Hypothalamus (tissue), 51 donors: ENCODE data around the gene FBXO21.
A peak's percentile ranks its signal among the peaks of the same experiment; 100 is the strongest.
"Not testable (repeated sequence)": the region's sequence is repeated elsewhere in the genome, so short reads cannot be mapped to it uniquely, and the experiment has no call there.

Source experiments
- DNase-seq, 51 donors: peaks; one replicate each; lab custom pipeline; 2025; lab: John Stamatoyannopoulos, UW

Gene FBXO21

DNA sequence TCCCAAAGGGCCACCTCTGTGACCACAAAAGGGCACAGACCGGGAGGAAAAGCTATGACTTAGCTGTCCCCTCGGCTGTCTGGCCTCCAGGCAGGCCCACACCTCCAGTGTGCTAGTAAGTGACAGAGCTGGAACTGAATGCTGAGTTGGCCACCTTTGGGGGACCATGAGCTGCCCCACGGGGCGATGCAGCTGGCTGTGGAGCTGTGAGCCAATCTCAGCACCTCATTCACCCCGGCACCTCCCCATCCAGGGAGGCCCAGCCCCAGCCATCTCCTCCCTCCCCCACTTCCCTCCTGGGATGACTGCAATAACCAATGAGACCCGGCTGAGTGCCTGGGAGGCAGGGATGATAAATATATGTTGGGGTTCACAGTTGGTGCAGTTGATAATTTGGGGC, 78.9 kb downstream of the FBXO21 start:
- no peak for DNase-seq

GRCh38 chr12:117109943-117110635, 80.2 kb downstream of the FBXO21 start:
- DNase-seq: no peak

- no peak for DNase-seq
These were observed 84.4 kb downstream of the FBXO21 start for GRCh38 chr12:117105902-117106301.

DNA sequence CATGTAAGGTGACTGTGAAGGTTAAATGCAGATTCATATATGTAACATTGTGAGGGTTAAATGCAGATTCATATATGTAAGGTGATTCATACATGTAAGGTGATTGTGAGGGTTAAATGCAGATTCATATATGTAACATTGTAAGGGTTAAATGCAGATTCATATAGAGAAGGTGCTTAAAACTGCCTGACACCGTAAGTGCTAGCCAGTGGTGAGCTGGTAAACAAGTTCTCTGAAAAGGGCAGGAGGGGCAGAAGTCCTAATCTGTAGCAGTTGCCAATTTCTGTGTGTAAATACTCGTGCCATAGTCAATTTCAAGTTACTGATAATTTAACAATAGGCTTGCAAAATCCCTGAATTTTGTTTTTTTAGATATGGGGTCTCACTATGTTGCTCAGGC, 86.3 kb downstream of the FBXO21 start:
- not testable (repeated sequence) for DNase-seq

- no peak for DNase-seq
These were observed 87.5 kb downstream of the FBXO21 start for GRCh38 chr12:117102800-117103181.

DNA sequence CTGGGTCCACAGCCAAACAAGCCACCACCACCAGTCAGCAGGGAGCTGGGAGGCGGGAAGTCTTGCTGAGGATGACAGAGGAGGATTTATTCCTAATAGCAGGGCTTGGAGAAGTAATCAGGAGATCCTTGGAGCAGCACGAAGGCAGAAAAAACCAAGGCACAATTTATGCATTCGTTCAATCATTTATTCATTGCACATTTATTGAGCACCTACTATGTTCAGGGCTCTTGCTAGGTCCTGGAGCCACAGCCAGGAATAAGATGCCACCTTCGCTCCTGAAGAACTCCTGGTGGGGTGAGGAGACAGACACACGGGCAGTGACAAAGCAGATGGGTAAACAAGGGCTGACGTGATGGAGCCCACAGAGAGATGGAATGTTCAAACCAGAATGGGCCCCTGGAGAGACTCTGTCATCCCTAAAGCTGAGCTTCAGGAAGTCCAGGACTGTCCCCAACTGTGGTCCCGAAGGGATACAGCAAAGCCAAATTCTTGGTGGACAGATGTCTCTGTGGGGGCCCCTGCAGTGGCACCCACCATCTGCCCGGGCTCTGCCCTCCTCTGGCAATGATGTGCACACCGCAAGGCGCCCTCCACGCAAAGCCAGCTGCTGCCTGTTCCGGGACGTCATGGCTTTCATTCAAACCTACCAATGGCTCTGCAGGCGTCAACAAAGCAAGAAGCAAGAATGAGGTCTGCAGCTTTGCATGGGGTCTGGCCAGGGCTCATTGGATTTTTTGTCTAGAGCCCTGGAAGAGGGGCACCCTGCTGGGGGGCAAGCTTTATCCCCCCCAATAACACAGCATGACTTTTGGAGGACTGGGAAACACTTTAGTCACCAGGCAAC, 88.1 kb downstream of the FBXO21 start:
- DNase-seq: no peak

- no peak for DNase-seq
These were observed 89.2 kb downstream of the FBXO21 start for GRCh38 chr12:117100851-117101673.

- DNase-seq: no peak
These were observed 90.0 kb downstream of the FBXO21 start for GRCh38 chr12:117100251-117100650.

DNA sequence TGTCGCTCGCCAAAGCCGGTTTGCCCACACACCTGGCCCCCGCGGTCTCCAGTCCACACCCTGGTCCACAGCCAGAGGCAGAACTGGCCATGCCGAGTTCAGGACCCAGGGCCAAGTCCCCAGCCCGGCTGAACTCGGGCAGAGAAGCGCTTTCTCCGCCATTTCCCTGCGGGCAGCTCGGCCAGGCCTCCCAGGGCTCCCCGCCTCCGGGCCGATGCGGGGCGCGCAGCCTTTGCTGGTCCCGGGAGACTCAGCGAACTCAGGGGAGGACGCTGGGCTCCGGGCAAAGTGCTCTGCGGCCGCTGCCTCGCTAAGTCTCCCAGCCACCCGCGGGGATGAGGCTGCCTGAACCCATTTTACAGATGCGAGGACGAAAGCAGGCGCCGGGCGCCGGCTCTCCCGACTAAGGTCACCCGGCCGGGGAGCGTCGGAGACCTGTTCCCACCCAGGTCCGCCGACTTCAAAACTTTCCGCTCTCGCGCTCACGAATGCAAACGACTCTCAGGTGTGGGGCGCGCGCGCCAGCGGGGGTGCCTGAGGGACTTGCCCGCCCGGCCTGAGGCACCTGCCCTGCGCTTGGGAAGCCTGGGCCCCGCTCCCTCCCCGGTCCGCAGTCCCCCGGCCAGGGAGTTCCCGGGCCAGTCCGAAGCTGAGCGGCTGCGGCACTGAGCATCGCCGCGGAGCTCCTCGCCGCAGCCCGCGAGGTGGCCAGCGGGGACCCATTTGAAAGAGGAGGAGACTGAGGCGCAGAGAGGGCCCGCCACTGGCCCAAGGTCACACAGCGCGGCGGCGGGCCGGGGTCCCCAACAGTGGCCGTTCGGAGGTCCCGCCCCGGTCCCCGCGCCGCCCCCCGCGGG, 91.7 kb downstream of the FBXO21 start:
- DNase-seq: no peak

DNA sequence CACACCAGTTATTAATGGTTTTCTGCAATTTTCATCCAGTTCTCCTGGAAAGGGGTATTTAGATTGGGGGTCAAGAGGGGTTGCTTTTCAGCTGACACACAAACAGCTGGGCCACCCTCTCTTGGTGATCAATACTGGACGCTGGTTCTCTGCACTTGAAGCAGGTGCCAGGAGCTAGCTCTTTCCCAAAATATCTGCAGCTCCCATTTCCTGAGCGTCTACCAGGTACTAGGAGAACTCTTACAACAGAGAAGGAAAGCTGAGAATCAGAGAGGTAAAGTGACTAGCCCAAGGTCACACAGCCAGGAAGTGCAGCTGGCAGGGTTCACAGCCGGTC, 92.3 kb downstream of the FBXO21 start:
- no peak for DNase-seq

- DNase-seq: peak in 1 of 51 donors; percentile 7
These were observed 93.1 kb downstream of the FBXO21 start for GRCh38 chr12:117097159-117097558.

DNA sequence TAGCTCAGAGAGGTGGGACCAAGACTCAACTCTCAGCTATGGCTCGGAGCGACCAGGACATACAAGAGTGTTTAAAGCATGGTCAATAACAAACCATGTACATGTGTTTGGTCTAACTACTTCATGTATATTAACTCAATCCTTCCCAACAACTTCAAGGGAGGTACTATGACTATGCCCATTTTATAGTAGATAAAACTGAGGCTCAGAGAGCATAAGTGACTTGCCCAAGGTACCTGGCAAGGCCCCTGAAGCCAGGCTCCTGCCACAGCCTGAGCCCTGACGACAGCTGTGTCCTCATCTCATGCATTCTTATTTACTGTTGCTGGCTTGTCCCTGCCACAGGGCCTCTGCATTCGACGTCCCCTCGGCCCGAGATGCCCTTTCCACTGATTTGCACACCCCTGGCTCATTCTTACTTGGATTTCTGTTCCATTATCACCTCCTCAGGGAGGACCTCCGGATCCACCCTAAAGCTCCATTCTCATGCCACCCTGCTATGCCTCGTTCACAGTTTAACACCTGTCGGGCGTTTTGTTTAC, 93.7 kb downstream of the FBXO21 start:
- DNase-seq: no peak

DNA sequence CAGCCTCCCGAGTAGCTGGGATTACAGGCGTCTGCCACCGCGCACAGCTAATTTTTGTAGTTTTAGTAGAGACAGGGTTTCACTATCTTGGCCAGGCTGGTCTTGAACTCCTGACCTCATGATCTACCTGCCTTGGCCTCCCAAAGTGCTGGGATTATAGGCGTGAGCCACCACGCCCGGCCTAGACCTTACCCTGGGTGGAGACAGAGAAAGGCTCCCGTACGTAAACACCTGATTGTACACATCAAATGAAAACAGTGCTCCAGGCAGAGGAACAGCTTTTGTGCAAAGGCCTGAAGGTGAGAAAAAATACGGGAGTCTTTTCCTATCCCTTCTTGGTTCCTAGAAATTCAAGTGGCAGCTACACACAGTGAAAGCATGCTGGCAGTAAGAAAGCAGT, 95.1 kb downstream of the FBXO21 start:
- not testable (repeated sequence) for DNase-seq

GRCh38 chr12:117093918-117094630, 96.2 kb downstream of the FBXO21 start:
- peak in 1 of 51 donors; percentile 17 for DNase-seq

DNA sequence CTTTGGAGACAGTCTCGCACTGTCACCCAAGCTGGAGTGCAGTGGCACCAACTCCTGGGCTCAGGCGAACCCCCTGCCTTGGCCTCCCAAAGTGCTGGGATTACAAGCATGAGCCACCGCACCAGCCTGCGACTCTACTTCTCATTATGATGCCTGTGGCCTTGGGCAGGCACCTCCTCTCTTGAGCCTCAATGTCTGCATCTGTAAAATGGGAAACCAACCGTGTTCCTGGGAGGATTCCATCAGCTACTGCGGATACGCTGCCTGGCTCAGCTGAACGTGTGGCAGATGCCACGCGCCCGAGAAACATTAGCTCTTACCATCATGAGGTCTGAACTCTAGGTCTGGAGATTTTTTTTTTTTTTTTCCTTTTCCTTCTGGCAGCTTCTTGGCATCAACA, 96.8 kb downstream of the FBXO21 start:
- no peak for DNase-seq

DNA sequence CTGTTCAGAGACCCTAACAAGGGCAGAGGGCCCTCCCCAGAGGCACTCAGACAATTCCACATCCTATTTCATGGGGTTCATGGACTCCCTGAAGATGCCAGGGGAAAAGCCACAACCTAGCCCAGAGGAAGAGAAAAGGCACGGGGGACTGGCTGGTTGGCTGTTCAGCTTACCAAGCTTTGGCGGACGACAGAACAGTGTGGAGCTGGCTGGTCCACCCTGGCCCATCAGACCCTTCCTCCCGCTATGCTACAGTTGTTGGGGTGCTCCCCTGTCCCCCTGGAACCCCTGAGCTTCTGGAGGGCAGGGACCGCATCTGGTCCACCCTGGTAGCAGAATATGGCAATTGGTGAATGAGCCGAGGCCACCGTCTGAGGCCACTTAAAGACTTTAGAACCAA, 97.4 kb downstream of the FBXO21 start:
- no peak for DNase-seq

GRCh38 chr12:117092511-117092780, 97.8 kb downstream of the FBXO21 start:
- DNase-seq: no peak
